MM.1S (cell line): ENCODE data around the gene LAMC3.

Source experiments
- EZH2 ChIP-seq: fragments of 300-600 bp; sonication (generic); optimal IDR thresholded peaks from 2 replicates; pipeline ENCODE3; 2017; ENCODE audit warnings: low read depth, mild to moderate bottlenecking, antibody characterized with exemption, low read length, mixed read lengths
- TF ChIP-seq, protein P1 (sequence below): fragments of 300-600 bp; sonication (generic); IDR thresholded peaks from 2 replicates; pipeline ENCODE4 v1.5.1; 2016; ENCODE audit warnings: antibody characterized with exemption, low read length, mixed read lengths

DNA sequence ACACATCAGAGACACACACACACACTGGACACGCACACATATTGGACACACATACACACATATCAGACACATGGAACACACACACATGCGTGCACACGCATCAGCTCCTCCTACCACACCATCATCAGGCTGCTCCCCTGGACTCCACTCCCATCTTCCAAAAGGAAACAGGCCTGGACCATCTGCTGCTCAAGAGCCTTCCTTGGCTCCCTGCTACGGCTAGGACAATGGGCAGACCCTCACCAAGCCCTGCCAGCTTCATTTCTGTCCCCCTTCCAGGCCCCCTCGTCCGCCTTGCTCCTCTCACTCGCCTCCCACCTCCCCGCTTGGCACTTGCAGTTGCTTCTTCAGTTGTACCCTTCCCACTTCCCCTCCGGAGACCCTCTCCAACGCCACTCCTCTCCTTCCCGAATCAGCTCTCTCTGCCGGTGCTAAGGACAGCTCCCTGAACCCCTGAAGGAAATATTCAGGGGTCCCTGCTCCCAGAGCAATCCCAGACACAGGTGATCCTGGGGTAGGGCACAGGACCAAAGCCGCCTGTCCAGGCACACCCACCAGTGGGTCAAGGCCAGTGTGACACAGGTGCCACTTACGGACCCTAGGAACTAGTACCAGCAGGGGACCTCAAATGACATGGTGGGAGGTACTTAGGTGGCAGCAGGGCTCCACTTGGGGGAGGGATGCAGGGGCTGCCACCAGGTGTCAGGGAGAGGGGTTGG, 12.1 kb upstream of the LAMC3 start:
- TF ChIP-seq, protein P1, sequence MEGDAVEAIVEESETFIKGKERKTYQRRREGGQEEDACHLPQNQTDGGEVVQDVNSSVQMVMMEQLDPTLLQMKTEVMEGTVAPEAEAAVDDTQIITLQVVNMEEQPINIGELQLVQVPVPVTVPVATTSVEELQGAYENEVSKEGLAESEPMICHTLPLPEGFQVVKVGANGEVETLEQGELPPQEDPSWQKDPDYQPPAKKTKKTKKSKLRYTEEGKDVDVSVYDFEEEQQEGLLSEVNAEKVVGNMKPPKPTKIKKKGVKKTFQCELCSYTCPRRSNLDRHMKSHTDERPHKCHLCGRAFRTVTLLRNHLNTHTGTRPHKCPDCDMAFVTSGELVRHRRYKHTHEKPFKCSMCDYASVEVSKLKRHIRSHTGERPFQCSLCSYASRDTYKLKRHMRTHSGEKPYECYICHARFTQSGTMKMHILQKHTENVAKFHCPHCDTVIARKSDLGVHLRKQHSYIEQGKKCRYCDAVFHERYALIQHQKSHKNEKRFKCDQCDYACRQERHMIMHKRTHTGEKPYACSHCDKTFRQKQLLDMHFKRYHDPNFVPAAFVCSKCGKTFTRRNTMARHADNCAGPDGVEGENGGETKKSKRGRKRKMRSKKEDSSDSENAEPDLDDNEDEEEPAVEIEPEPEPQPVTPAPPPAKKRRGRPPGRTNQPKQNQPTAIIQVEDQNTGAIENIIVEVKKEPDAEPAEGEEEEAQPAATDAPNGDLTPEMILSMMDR: no peak
- no peak for TF ChIP-seq EZH2
